ENCODE measurements around the gene PRPF19. TPM values are rescaled to one million over a fixed set of nuclear protein-coding genes. Genes with fewer than 3 reads are reported as not detected.

Gene PRPF19
- total and polyA plus RNA-seq, 2 of the 13 experiments (the other 11 are each of a cell fraction or from before 2014, with no cell fraction given): 27.4 to 91.1 TPM

DNA sequence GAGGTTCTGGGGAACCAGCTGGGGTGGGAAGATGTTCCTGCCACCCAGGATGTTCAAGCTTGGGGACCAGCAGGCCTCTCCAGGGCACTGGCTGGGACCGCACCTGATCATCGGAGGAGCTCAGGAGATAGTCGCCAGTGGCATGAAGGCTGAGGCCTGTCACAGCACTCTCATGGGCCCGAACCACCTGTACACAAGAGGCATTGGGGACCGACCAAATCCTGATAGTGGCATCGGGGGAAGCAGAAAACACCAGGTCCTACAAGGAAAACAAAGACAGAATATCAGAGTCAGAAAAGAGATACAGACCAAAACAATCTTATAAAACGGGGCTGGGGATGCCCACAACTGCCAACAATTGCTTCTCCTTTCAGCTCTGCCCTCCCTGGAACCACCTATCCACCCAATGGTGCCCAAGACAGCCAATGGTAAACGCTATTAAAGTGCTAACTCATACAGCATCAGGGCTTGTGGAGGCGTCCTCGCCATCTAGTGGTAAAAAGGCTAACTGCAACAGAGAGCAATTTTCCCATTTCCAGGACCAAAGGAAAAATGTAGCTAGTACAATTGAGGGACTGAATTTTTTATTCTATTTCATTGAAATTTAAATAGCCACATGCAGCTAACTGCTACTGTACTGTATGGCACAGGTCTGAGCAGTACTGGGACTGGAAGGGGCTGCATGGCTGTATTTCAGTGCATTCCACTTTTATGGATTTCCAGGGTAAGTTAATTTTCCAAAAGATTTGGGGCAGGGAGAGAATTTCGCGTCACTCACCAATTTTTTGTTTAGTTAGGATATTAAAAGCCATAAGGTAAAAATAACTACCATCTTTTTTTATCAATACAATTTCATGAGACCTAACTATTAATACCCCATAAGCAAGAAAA, 7.1 kb downstream of the PRPF19 start (continued):
- TF ChIP-seq DNMT3B (CRISPR knock-in tag; conservative IDR thresholded peaks at IDR 0.05) (no peak), MXI1 (IDR thresholded peaks at IDR 0.05; ENCODE audit: borderline replicate concordance, low read depth, low read length) (no peak), ZFP82 (CRISPR knock-in tag; IDR thresholded peaks at IDR 0.05; ENCODE audit: borderline replicate concordance) (no peak), ZNF207 (IDR thresholded peaks at IDR 0.05; ENCODE audit: borderline replicate concordance) (no peak), DPF2 (CRISPR knock-in tag; IDR thresholded peaks at IDR 0.05; ENCODE audit: borderline replicate concordance, low read depth) (no peak), MIER2 (CRISPR knock-in tag; IDR thresholded peaks at IDR 0.05) (no peak), BORCS8-MEF2B (CRISPR knock-in tag; IDR thresholded peaks at IDR 0.05) (no peak)
- TF ChIP-seq, protein P1, sequence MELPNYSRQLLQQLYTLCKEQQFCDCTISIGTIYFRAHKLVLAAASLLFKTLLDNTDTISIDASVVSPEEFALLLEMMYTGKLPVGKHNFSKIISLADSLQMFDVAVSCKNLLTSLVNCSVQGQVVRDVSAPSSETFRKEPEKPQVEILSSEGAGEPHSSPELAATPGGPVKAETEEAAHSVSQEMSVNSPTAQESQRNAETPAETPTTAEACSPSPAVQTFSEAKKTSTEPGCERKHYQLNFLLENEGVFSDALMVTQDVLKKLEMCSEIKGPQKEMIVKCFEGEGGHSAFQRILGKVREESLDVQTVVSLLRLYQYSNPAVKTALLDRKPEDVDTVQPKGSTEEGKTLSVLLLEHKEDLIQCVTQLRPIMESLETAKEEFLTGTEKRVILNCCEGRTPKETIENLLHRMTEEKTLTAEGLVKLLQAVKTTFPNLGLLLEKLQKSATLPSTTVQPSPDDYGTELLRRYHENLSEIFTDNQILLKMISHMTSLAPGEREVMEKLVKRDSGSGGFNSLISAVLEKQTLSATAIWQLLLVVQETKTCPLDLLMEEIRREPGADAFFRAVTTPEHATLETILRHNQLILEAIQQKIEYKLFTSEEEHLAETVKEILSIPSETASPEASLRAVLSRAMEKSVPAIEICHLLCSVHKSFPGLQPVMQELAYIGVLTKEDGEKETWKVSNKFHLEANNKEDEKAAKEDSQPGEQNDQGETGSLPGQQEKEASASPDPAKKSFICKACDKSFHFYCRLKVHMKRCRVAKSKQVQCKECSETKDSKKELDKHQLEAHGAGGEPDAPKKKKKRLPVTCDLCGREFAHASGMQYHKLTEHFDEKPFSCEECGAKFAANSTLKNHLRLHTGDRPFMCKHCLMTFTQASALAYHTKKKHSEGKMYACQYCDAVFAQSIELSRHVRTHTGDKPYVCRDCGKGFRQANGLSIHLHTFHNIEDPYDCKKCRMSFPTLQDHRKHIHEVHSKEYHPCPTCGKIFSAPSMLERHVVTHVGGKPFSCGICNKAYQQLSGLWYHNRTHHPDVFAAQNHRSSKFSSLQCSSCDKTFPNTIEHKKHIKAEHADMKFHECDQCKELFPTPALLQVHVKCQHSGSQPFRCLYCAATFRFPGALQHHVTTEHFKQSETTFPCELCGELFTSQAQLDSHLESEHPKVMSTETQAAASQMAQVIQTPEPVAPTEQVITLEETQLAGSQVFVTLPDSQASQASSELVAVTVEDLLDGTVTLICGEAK (IDR thresholded peaks at IDR 0.05): no peak
- TF ChIP-seq, protein P1 (CRISPR knock-in tag; IDR thresholded peaks at IDR 0.05): no peak
- TF ChIP-seq, protein P2, sequence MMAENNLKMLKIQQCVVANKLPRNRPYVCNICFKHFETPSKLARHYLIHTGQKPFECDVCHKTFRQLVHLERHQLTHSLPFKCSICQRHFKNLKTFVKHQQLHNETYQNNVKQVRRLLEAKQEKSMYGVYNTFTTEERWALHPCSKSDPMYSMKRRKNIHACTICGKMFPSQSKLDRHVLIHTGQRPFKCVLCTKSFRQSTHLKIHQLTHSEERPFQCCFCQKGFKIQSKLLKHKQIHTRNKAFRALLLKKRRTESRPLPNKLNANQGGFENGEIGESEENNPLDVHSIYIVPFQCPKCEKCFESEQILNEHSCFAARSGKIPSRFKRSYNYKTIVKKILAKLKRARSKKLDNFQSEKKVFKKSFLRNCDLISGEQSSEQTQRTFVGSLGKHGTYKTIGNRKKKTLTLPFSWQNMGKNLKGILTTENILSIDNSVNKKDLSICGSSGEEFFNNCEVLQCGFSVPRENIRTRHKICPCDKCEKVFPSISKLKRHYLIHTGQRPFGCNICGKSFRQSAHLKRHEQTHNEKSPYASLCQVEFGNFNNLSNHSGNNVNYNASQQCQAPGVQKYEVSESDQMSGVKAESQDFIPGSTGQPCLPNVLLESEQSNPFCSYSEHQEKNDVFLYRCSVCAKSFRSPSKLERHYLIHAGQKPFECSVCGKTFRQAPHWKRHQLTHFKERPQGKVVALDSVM (CRISPR knock-in tag; IDR thresholded peaks at IDR 0.05): no peak

Data from HepG2 (cell line).